ENCODE data around the gene CD86. TPM values are rescaled to one million over a fixed set of nuclear protein-coding genes. Genes with fewer than 3 reads are reported as not detected.
"Not testable (repeated sequence)": the region's sequence is repeated elsewhere in the genome, so short reads cannot be mapped to it uniquely, and the experiment has no call there.

Gene CD86, protein sequence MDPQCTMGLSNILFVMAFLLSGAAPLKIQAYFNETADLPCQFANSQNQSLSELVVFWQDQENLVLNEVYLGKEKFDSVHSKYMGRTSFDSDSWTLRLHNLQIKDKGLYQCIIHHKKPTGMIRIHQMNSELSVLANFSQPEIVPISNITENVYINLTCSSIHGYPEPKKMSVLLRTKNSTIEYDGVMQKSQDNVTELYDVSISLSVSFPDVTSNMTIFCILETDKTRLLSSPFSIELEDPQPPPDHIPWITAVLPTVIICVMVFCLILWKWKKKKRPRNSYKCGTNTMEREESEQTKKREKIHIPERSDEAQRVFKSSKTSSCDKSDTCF
- 1.4 TPM for total RNA-seq

GRCh38 chr3:122055215-122055614, at the start of gene CD86:
TSS of gene CD86 (plus strand) at chr3:122055362. CDS start at chr3:122055490, 128 bp downstream.
- DNase-seq (ENCODE audit: low spot score) = no peak
- no peak for ATAC-seq

GRCh38 chr3:122006267-122006666, 48.9 kb upstream of the CD86 start:
- no peak for ATAC-seq
- no peak for DNase-seq (ENCODE audit: low spot score)

DNA sequence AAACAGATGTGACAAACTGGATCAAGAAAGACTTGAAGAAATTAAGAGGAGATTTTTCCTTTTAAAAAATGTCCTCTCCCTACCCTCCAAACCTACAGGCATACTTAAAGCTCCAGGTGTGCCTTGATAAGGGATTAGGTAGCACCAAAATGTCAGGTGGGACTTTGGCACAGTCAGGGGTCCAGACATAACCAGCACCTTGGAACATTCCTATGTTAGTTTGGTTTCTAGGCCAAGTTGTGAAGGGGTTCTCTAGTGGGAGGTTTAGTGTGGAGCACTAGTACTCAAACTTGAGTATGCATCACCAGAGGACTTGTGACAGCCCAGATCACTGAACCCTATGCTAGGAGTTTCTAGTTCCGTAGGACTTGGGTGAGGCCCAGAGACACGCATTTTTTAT, 47.0 kb upstream of the CD86 start:
- no peak for DNase-seq (ENCODE audit: low spot score)

DNA sequence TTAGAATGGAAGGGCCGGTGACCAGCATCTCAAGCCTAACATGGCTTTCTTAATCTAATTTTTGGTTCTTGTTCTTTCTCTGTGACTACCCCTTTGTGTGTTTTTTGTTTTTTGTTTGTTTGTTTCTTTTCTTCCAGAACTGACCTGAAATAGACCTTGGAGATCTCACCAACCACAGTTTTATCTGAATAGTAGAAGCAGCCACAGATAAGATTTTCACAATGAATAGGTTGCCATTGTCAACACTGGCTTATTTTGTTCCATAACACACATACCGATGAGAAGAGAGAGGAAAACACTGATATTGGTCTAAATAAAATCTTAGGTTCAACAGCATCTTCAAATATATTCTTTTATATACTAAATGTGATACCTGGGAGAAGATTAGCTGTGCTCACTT, 44.7 kb upstream of the CD86 start:
- ATAC-seq = no peak

More for the DNA sequence above, 47.0 kb upstream of the CD86 start:
- ATAC-seq = no peak

GRCh38 chr3:122011396-122011795, 43.8 kb upstream of the CD86 start:
- no peak for DNase-seq (ENCODE audit: low spot score)
- ATAC-seq = no peak

More for the DNA sequence above, 44.7 kb upstream of the CD86 start:
- DNase-seq (ENCODE audit: low spot score) = no peak

DNA sequence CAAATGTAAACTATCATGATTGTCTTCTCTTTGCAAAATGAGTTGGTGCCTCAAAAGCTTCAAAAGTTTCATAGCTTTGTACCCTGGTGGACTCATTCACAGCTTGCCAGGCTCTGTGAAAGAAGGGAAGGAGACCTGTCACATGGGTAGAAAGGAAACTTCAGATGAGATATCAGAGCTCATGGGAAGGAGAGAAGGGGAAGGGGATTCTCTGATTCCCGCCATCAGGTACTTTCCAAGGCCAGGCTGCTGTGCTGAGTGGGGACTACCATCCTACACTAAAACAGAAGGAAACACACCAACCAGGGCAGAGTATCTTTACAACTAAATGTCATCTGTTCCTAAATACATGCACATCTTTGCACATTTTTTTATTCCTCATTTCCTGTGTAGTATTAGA, 42.3 kb upstream of the CD86 start:
- DNase-seq (ENCODE audit: low spot score) = no peak
- no peak for ATAC-seq

DNA sequence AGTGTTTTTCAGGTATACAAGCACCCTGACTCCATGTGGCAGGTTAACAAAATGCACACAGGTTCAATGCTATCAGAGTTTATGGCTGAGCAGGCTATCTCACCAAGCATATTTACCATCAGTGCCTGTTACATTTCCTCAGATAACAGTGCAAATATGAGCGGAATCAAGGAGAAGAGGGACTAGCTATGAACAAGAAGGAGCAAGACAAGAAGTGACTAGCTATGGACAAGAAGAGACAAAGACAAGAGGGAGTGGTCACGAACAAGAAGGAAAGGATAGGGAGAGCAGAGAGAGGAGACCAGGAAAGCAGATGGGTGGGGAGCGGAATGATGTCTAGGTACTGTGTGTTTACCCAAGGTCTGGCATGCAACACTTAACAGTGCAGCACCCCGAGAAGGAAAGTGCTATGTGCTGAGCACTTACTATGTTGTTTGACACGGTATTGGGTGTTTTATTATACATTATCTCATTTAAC, 41.7 kb upstream of the CD86 start:
- no peak for DNase-seq (ENCODE audit: low spot score)

DNA sequence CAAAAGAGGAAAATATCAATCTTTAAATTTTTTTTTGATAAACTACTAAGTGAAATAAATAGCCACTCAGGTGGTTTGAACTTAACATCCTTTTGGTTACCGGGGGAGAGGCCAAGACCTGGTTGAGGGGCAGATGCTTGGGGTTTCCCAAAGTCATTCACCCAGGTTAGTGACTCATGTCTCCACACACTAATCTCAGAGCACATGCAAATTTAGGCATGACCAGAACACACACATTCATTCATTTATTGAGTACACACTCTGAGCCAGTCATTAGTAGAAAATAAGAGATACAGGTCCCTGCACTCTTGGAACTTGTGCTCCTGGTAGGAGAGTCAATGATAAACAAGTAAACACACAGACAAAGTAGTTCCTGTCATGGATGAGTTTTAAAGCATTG, 40.4 kb upstream of the CD86 start:
- ATAC-seq (no peak), DNase-seq (ENCODE audit: low spot score) (no peak)

More for the DNA sequence above, 41.7 kb upstream of the CD86 start:
- no peak for ATAC-seq

- ATAC-seq = no peak
- DNase-seq (ENCODE audit: low spot score) = no peak
These were observed 35.7 kb upstream of the CD86 start for GRCh38 chr3:122019493-122019892.

DNA sequence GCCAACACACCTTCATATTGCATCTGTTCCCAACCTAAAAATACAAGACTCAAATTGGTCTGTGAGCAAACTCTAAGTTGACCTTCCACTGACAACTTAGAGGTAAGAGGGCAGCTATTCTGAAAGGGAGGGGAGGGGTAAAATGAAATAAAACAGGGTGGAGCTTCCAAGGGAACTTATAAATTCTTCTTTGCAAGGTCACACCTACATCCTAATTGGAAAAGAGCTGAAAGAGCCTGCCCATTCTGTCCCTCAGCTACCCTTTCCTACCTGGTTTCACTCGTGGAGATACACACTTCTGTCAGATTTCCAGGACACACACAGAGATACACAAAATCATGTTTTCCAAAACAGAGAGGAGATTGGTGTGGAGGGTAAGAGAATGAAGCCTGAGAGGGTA, 34.1 kb upstream of the CD86 start:
- ATAC-seq (no peak), DNase-seq (ENCODE audit: low spot score) (no peak)

DNA sequence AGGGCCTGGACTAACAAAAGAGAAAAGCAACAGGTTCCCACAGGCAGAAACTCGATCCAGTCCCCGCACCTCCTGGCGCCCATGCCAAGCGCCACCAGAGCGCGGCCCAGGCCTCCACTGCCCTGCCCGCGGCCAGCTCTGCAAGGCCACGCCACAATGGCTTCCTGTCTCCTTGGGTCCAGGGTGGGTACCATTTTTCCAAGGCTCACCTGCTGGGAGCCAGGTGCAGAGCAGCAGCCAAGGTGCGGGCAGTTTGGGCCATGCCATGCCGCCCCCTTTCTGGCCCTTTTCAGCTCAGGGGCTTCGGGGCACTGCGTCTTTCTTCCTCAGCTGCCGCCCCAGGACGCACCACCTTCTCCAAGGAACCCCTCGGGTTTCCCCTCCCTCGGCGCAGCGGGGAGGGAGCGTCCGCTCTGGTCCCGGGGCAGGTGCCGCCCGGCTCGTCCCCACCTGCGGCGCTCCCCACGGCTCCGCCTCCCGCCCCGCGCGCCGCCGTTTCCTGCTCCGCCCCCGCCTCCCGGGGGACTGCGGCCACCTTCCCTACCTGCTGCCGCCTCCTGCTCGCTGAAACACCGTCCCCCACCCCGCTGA, 33.3 kb upstream of the CD86 start, which contains the start of gene ILDR1:
Gene ILDR1, minus strand, starts transcription at position 437 of the 591 bp plus-strand sequence. Its CDS starts 170 bp downstream, at position 267.
- ATAC-seq (peak; percentile 96), DNase-seq (ENCODE audit: low spot score) (no peak)

- ATAC-seq = no peak
- no peak for DNase-seq (ENCODE audit: low spot score)
These were observed 31.7 kb upstream of the CD86 start for GRCh38 chr3:122023335-122023910.

GRCh38 chr3:122024800-122025199, 30.4 kb upstream of the CD86 start:
- ATAC-seq (no peak), DNase-seq (ENCODE audit: low spot score) (no peak)

- no peak for ATAC-seq
These were observed 29.9 kb upstream of the CD86 start for GRCh38 chr3:122025296-122025695.

GRCh38 chr3:122030381-122031122, 24.6 kb upstream of the CD86 start:
- DNase-seq (ENCODE audit: low spot score) (no peak), ATAC-seq (no peak)

More at GRCh38 chr3:122025296-122025695, 29.9 kb upstream of the CD86 start:
- no peak for DNase-seq (ENCODE audit: low spot score)

GRCh38 chr3:122031123-122031468, 24.1 kb upstream of the CD86 start:
- no peak for DNase-seq (ENCODE audit: low spot score)
- ATAC-seq = no peak

DNA sequence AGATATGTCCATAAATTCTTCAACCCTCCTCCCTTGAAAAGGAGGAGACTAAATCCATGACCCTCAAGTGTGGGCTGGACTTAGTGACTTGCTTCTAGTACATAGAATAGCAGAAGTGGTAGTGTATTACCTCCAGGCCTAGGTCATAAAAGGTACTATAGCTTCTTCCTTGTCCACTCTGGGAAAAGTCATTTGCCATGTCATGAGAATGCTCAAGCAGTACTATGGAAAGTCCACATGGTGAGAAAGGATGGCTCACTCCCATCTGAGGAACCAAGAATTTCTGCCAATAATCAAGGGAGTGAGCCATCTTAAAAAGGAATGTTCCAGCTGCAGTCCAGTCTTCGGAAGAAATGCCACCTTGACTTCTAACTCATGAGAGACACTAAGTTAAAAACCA, 22.6 kb upstream of the CD86 start:
- ATAC-seq = no peak
- DNase-seq (ENCODE audit: low spot score) = no peak

GRCh38 chr3:122033023-122033422, 22.1 kb upstream of the CD86 start:
- DNase-seq (ENCODE audit: low spot score) (no peak), ATAC-seq (no peak)

DNA sequence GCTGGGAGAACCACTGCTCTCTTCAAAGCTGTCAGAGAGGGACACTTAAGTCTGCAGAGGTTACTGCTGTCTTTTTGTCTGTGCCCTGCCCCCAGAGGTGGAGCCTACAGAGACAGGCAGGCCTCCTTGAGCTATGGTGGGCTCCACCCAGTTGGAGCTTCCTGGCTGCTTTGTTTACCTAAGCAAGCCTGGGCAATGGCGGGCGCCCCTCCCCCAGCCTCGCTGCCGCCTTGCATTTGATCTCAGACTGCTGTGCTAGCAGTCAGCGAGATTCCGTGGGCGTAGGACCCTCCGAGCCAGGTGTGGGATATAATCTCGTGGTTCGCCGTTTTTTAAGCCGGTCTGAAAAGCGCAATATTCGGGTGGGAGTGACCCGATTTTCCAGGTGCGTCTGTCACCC, 7.9 kb upstream of the CD86 start:
- ATAC-seq; DNase-seq (ENCODE audit: low spot score): not testable (repeated sequence)

DNA sequence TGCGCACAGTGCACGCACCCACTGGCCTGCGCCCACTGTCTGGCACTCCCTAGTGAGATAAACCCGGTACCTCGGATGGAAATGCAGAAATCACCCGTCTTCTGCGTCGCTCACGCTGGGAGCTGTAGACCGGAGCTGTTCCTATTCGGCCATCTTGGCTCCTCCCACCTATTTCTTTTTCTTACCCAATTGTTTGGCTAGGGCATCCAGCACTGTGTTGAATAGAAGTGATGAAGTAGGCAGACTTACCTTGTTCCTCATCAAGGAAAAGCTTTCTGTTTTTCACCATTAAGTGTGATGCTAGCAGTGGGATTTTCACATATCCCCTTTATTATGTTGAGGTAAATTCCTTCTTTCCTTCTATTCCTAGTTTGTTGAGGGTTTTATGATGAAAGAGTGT, 7.4 kb upstream of the CD86 start:
- not testable (repeated sequence) for DNase-seq (ENCODE audit: low spot score); ATAC-seq

DNA sequence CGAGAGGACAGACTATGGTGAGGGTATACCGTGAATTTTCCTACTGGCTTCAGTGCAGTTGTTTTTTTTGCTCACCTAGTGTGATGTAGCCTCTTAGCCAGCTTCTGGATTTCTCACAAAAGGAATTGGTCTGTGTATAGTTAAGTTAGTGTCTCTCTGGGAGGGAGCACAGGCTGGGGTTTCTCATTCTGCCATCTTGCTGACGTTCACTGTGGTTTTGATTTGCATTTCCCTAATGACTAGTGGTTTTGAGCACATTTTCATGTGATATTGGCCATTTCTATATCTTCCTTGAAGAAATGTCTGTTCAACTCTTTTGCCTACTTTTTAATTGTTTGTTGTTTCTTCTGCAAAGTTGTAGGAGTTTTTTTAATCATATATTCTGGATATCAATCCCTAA, 2.2 kb upstream of the CD86 start:
- ATAC-seq = no peak
- no peak for DNase-seq (ENCODE audit: low spot score)
